PC-3 (cell line): ENCODE results near the gene TIMM21. TPM values are rescaled to one million over a fixed set of nuclear protein-coding genes. Genes with fewer than 3 reads are reported as not detected.

ENCODE experiments used
- ATAC-seq: fragments of 200-7000 bp; cut with Tn5 transposase; 2 replicates; pipeline ENCODE4 v1.9.1; 2020; ENCODE audit warnings: mild to moderate bottlenecking, moderate library complexity
- Bru-seq: library from RNA; stranded (reverse); fragments of 400-500 nt; gene quantifications from one replicate; lab custom pipeline; 2021; lab: Mats Ljungman, UMichigan
- BruChase-seq, 2 experiments: library from RNA; stranded (reverse); fragments of 400-500 nt; gene quantifications; one replicate each; lab custom pipeline; 2021; lab: Mats Ljungman, UMichigan
- BruUV-seq: library from RNA; stranded (reverse); fragments of 400-500 nt; replicated peaks from 2 replicates; lab custom pipeline; 2021; lab: Mats Ljungman, UMichigan
- CTCF ChIA-PET: fragments of 300-600 bp; sonication (Branson Sonifier 250); formaldehyde crosslinking; loops from one replicate; lab custom pipeline; 2022; ENCODE audit warnings: antibody characterized with exemption; lab: Charles Lee
- POLR2A ChIA-PET: fragments of 300-600 bp; sonication (Branson Sonifier 250); formaldehyde crosslinking; loops from one replicate; lab custom pipeline; 2022; ENCODE audit warnings: antibody characterized with exemption; ENCODE audit not compliant: unreplicated experiment; lab: Charles Lee
- DNase-seq: peaks from one replicate; pipeline ENCODE4 v3.0.0-alpha.2; 2015
- H2AFZ ChIP-seq: fragments of 300-600 bp; sonication (generic); 2 replicates; pipeline ENCODE4 v1.6.0; 2016; ENCODE audit warnings: antibody characterized with exemption, low read length
- H3F3A ChIP-seq: fragments of 300-600 bp; sonication (generic); one replicate; pipeline ENCODE4 v1.6.0; 2017; ENCODE audit warnings: antibody characterized with exemption, low read length, control low read depth, mild to moderate bottlenecking; ENCODE audit not compliant: unreplicated experiment
- H3K27ac ChIP-seq: fragments of 300-600 bp; sonication (generic); 2 replicates; pipeline ENCODE4 v1.5.1; 2016; ENCODE audit warnings: mild to moderate bottlenecking, low read length
- H3K27me3 ChIP-seq: fragments of 300-600 bp; sonication (generic); 2 replicates; pipeline ENCODE4 v1.6.1; 2016; ENCODE audit warnings: low read length, mixed read lengths
- H3K36me3 ChIP-seq: fragments of 300-600 bp; sonication (generic); 2 replicates; pipeline ENCODE4 v1.6.1; 2016; ENCODE audit warnings: low read depth, mixed run types, low read length, mixed read lengths
- H3K4me1 ChIP-seq: fragments of 300-600 bp; sonication (generic); 2 replicates; pipeline ENCODE4 v1.5.1; 2016; ENCODE audit warnings: low read length; ENCODE audit not compliant: insufficient read depth
- H3K4me2 ChIP-seq: fragments of 300-600 bp; sonication (generic); 2 replicates; pipeline ENCODE4 v1.6.0; 2016; ENCODE audit warnings: low read length
- H3K4me3 ChIP-seq: fragments of 300-600 bp; sonication (generic); 2 replicates; pipeline ENCODE4 v1.5.1; 2016; ENCODE audit warnings: mild to moderate bottlenecking, low read length, mixed read lengths
- H3K79me2 ChIP-seq: fragments of 300-600 bp; sonication (generic); 2 replicates; pipeline ENCODE4 v1.6.1; 2017; ENCODE audit warnings: low read length, mixed read lengths
- H3K9ac ChIP-seq: fragments of 300-600 bp; sonication (generic); 2 replicates; pipeline ENCODE4 v1.6.0; 2016; ENCODE audit warnings: mild to moderate bottlenecking, low read length
- H3K9me2 ChIP-seq: fragments of 300-600 bp; sonication (generic); replicated peaks from 2 replicates; pipeline ENCODE4 v1.6.1; 2016; ENCODE audit warnings: mixed run types, low read length, mixed read lengths
- H3K9me3 ChIP-seq: fragments of 300-600 bp; sonication (generic); 2 replicates; pipeline ENCODE4 v1.6.1; 2016; ENCODE audit warnings: low read length, mixed read lengths
- H4K20me1 ChIP-seq: fragments of 300-600 bp; sonication (generic); 2 replicates; pipeline ENCODE4 v1.6.1; 2016; ENCODE audit warnings: low read length, mixed read lengths
- CTCF ChIP-seq: fragments of 300-600 bp; sonication (generic); conservative IDR thresholded peaks from 2 replicates; pipeline ENCODE4 v1.5.1; 2017; ENCODE audit warnings: antibody characterized with exemption, low read depth, mild to moderate bottlenecking, low read length
- EZH2 ChIP-seq: fragments of 300-600 bp; sonication (generic); IDR thresholded peaks from one replicate; pipeline ENCODE4 v1.6.1; 2017; ENCODE audit warnings: antibody characterized with exemption, mild to moderate bottlenecking, low read length; ENCODE audit not compliant: unreplicated experiment
- EZH2phosphoT487 ChIP-seq: fragments of 300-600 bp; sonication (generic); IDR thresholded peaks from 2 replicates; pipeline ENCODE4 v1.6.1; 2018; ENCODE audit warnings: mild to moderate bottlenecking, antibody characterized with exemption, low read length, borderline replicate concordance
- intact Hi-C: fragments of 100-400 bp; cut with micrococcal nuclease; formaldehyde crosslinking; loops from 2 replicates; pipeline ENCODE4 v1.9.0; 2023
- long read RNA-seq: library from polyadenylated mRNA; unstranded; transcript quantifications from one replicate; pipeline ENCODE4 v2.0.0, GENCODE V29; 2021; ENCODE audit not compliant: unreplicated experiment
- total RNA-seq: library from RNA; depleted of rRNA; stranded (reverse); fragments of >200 nt; gene quantifications from 2 replicates; pipeline ENCODE4 v1.2.3, GENCODE V29; 2014; rRNA removed

The TIMM21 gene, protein sequence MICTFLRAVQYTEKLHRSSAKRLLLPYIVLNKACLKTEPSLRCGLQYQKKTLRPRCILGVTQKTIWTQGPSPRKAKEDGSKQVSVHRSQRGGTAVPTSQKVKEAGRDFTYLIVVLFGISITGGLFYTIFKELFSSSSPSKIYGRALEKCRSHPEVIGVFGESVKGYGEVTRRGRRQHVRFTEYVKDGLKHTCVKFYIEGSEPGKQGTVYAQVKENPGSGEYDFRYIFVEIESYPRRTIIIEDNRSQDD
- total RNA-seq (106 and 120 TPM in 2 replicates), Bru-seq, nascent RNA (percentile 83 among the genes with signal in this experiment), BruChase-seq, experiment 1, labeled RNA remaining after a 6-hour chase (percentile 91 among the genes with signal in this experiment), BruChase-seq, experiment 2, labeled RNA remaining after a 2-hour chase (percentile 90 among the genes with signal in this experiment)
- long read RNA-seq, transcript TIMM21-201 (6 exons, 3,095 nt), result major isoform, 48 of 66 reads
- long read RNA-seq, partial matches to known transcripts, result 3 of 66 reads
- long read RNA-seq, other reads (novel, unspliced or antisense), result 14 of 66 reads

DNA sequence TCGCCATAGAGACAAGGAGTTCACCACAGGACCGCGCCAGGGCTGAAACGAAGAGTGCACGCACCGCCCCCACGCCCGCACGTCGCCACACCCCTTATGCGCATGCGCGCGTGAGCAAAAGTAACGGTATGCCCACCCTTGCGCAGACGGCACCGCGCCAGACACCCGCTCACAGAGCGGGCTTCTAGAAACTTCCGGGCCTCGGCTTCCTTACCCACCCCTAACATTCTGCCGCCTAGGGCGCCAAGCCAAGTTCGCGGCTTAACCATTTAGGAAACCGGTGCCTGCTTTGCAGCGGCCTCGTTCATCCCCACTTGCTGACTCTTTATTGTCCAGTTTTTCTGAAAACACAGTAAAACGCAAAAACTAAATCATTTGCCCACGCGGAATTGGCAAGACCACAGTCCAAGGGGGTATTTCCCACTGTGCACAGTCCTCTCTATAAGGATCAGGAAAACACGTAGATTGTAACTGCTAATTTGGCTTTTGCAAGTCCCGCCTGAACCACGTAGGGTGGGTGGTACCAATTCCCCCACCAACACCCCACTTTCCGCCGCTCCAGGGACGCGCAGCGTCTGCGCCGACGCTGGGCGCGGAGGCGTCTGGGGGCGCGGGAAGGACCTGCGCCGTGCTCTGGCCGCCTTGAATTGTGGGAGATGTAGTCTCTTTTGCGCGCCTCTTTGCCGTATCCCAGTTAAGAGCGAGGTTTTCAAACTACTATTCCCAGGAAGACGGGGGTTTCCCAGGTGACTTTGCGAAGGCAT lies at the start of gene TIMM21, which contains the start of gene FBXO15:
Gene TIMM21 (plus strand): TSS at position 745 of the 764 bp plus-strand sequence. CDS start 286 bp downstream, outside the sequence.
Gene FBXO15 (minus strand): TSS at position 56 of the 764 bp plus-strand sequence. CDS start 49 bp downstream, at position 7.
- TSS peak; percentile 40 for BruUV-seq
- H3K9me3 ChIP-seq, result no peaks in the 10 kb centered on the region
- intact Hi-C loops, result no loop called here
- peak within 1 kb of the TSS; percentile 75 for H3K27ac ChIP-seq
- H3K36me3 ChIP-seq, result peaks cover 5% of the 10 kb centered on the region; the same call in 1 of the 2 replicates
- peak within 1 kb of the TSS; percentile 98 for H3K4me2 ChIP-seq
- CTCF ChIA-PET, result no interaction called here
- H3F3A ChIP-seq, result no peaks in the 10 kb centered on the region
- DNase-seq, result peak; percentile 96
- H2AFZ ChIP-seq, result peak within 1 kb of the TSS; percentile 100
- peak; percentile 95 for ATAC-seq
- H3K9me2 ChIP-seq, result no peaks in the 10 kb centered on the region
- no peak for TF ChIP-seq EZH2phosphoT487
- TF ChIP-seq CTCF, result no peak
- no peak for TF ChIP-seq EZH2
- peaks cover 23% of the 10 kb centered on the region; the same call in 1 of the 2 replicates for H3K4me1 ChIP-seq
- H3K4me3 ChIP-seq, result peak within 1 kb of the TSS; percentile 91
- peaks cover 46% of the 10 kb centered on the region for H3K79me2 ChIP-seq
- POLR2A ChIA-PET, result no interaction called here
- H3K27me3 ChIP-seq, result no peaks in the 10 kb centered on the region
- no peaks in the 10 kb centered on the region; the same call in 1 of the 2 replicates for H4K20me1 ChIP-seq
- peak within 1 kb of the TSS; percentile 97 for H3K9ac ChIP-seq

DNA sequence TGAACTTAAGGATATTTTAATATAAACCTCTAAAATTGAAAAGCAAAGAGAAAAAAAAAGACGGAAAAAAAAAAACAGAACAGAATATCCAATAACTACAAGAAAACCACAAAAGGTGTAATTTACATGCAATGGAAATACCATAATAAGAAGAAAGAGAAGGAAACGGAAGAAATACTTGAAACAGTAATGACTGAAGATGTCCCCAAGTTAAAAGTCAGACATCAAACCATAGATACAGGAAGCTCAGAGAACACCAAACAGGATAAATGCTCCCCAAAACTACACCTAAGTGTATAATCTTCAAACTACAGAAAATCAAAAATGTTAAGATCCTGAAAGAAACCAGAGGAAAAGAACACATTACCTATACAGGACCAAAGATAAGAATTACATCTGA lies 39.9 kb upstream of the TIMM21 start:
- H3F3A ChIP-seq, result no peaks in the 10 kb centered on the region
- H2AFZ ChIP-seq, result no peak overlapping the region
- H3K27me3 ChIP-seq, result no peaks in the 10 kb centered on the region
- no peaks in the 10 kb centered on the region for H3K9me3 ChIP-seq
- POLR2A ChIA-PET, result no interaction called here
- H3K36me3 ChIP-seq, result no peaks in the 10 kb centered on the region
- no peak overlapping the region for H3K27ac ChIP-seq
- H3K4me3 ChIP-seq, result no peak overlapping the region
- intact Hi-C loops, result no loop called here
- no TSS peak for BruUV-seq
- no peaks in the 10 kb centered on the region for H4K20me1 ChIP-seq
- no peak for ATAC-seq
- no peak overlapping the region for H3K9ac ChIP-seq
- no peaks in the 10 kb centered on the region for H3K79me2 ChIP-seq
- TF ChIP-seq CTCF (no peak), EZH2phosphoT487 (no peak), EZH2 (no peak)
- no peaks in the 10 kb centered on the region for H3K9me2 ChIP-seq
- H3K4me1 ChIP-seq, result no peaks in the 10 kb centered on the region
- no peak overlapping the region for H3K4me2 ChIP-seq
- no peak for DNase-seq
- CTCF ChIA-PET, result no interaction called here
